GM12878 (cell line): ENCODE results near the gene NOCT. TPM values are rescaled to one million over a fixed set of nuclear protein-coding genes. Genes with fewer than 3 reads are reported as not detected.

Experiments used
- ATAC-seq: fragments of 200-7000 bp; cut with Tn5 transposase; 3 replicates; pipeline ENCODE4 v1.9.1; 2020; ENCODE audit warnings: mild to moderate bottlenecking, moderate library complexity
- Bru-seq: library from RNA; stranded (reverse); fragments of 400-500 nt; gene quantifications from one replicate; lab custom pipeline; 2021; lab: Mats Ljungman, UMichigan
- BruChase-seq, 2 experiments: library from RNA; stranded (reverse); fragments of 400-500 nt; gene quantifications; one replicate each; lab custom pipeline; 2021; lab: Mats Ljungman, UMichigan
- BruUV-seq: library from RNA; stranded (reverse); fragments of 400-500 nt; replicated peaks from 2 replicates; lab custom pipeline; 2021; lab: Mats Ljungman, UMichigan
- CTCF ChIA-PET: fragments of 300-600 bp; sonication (Branson Sonifier 250); formaldehyde crosslinking; extraction: SDS; loops from one replicate; lab custom pipeline; 2021; ENCODE audit warnings: inconsistent platforms; lab: Yijun Ruan, JAX
- POLR2A ChIA-PET: fragments of 350-600 bp; formaldehyde crosslinking; extraction: SDS; loops from one replicate; lab custom pipeline; 2021; ENCODE audit warnings: inconsistent platforms; lab: Charles Lee
- RAD21 ChIA-PET: fragments of 300-600 bp; sonication (Branson Sonifier 250); formaldehyde crosslinking; loops from one replicate; lab custom pipeline; 2023; ENCODE audit warnings: antibody characterized with exemption; ENCODE audit not compliant: unreplicated experiment; lab: Charles Lee
- SMC1A ChIA-PET: fragments of 300-600 bp; sonication (Branson Sonifier 250); formaldehyde crosslinking; loops from one replicate; lab custom pipeline; 2023; ENCODE audit not compliant: unreplicated experiment, uncharacterized antibody; lab: Charles Lee
- DNase-seq: peaks from one replicate; pipeline ENCODE4 v3.0.0-alpha.2; 2011; ENCODE audit warnings: low read depth, low spot score
- FAIRE-seq: peaks from 3 replicates; lab custom pipeline; 2011; peaks lifted over from hg19 to GRCh38; lab: Jason Lieb, UNC
- H2AFZ ChIP-seq: 2 replicates; pipeline ENCODE4 v1.6.0; 2011; ENCODE audit warnings: low read depth, low read length, control low read depth; ENCODE audit not compliant: control insufficient read depth
- H3K27ac ChIP-seq: 2 replicates; pipeline ENCODE4 v1.5.1; 2011; ENCODE audit warnings: control low read depth; ENCODE audit not compliant: control insufficient read depth, insufficient read depth
- H3K27me3 ChIP-seq, 2 experiments: replicated peaks in 1 of 2; 2 replicates each; pipeline versions ENCODE4 v1.6.0 to v1.6.1; 2011; ENCODE audit warnings: low read length in 1 of 2; ENCODE audit not compliant: control insufficient read depth in 2 of 2, insufficient read depth in 2 of 2
- H3K36me3 ChIP-seq, 2 experiments: 2 replicates each; pipeline ENCODE4 v1.5.1; 2011; ENCODE audit warnings: low read length in 1 of 2; ENCODE audit not compliant: control insufficient read depth in 2 of 2, insufficient read depth in 2 of 2
- H3K4me1 ChIP-seq: 2 replicates; pipeline ENCODE4 v1.6.1; 2011; ENCODE audit warnings: mild to moderate bottlenecking, low read length, moderate library complexity, mixed read lengths; ENCODE audit not compliant: control insufficient read depth, insufficient read depth
- H3K4me2 ChIP-seq: 2 replicates; pipeline ENCODE4 v1.6.0; 2011; ENCODE audit warnings: control low read depth; ENCODE audit not compliant: control insufficient read depth, insufficient read depth
- H3K4me3 ChIP-seq: fragments of 200-600 bp; sonication (generic); 2 replicates; pipeline ENCODE4 v1.5.1; 2016
- H3K79me2 ChIP-seq: 2 replicates; pipeline ENCODE4 v1.6.0; 2011; ENCODE audit warnings: low read length; ENCODE audit not compliant: control insufficient read depth, insufficient read depth
- H3K9ac ChIP-seq: 2 replicates; pipeline ENCODE4 v1.8.0; 2011; ENCODE audit warnings: low read length, control low read depth, mixed read lengths; ENCODE audit not compliant: control insufficient read depth, insufficient read depth
- H3K9me3 ChIP-seq: replicated peaks from 3 replicates; pipeline ENCODE4 v1.5.1; 2011; ENCODE audit warnings: mild to moderate bottlenecking, low read length; ENCODE audit not compliant: control insufficient read depth, insufficient read depth
- H4K20me1 ChIP-seq: 2 replicates; pipeline ENCODE4 v1.6.0; 2011; ENCODE audit not compliant: control insufficient read depth, insufficient read depth
- CHD2 ChIP-seq: IDR thresholded peaks from 2 replicates; pipeline ENCODE4 v1.6.1; 2011; ENCODE audit warnings: low read depth, low read length, improper control_type of control experiment, borderline replicate concordance
- CREB1 ChIP-seq: IDR thresholded peaks from 2 replicates; pipeline ENCODE4 v1.6.1; 2012; ENCODE audit warnings: low read depth, mild to moderate bottlenecking, inconsistent platforms
- FOXM1 ChIP-seq: IDR thresholded peaks from 2 replicates; pipeline ENCODE4 v1.6.1; 2012; ENCODE audit warnings: low read depth, mild to moderate bottlenecking, inconsistent platforms, low read length, moderate library complexity
- RB1 ChIP-seq: fragments of 450-650 bp; formaldehyde crosslinking; IDR thresholded peaks from 2 replicates; pipeline ENCODE4 v1.6.1; 2017; ENCODE audit warnings: mild to moderate bottlenecking, borderline replicate concordance
- SMARCA5 ChIP-seq: fragments of 450-650 bp; IDR thresholded peaks from 2 replicates; pipeline ENCODE4 v1.6.1; 2017; ENCODE audit warnings: mild to moderate bottlenecking
- STAT1 ChIP-seq: fragments of 450-650 bp; conservative IDR thresholded peaks from 2 replicates; pipeline ENCODE4 v1.6.1; 2014; ENCODE audit warnings: antibody characterized with exemption, mild to moderate bottlenecking
- TAF1 ChIP-seq: IDR thresholded peaks from 2 replicates; pipeline ENCODE4 v1.6.1; 2011; ENCODE audit warnings: mild to moderate bottlenecking, low read depth, low read length, borderline replicate concordance
- TCF12 ChIP-seq: IDR thresholded peaks from 2 replicates; pipeline ENCODE4 v1.6.1; 2011; ENCODE audit warnings: low read depth, mild to moderate bottlenecking, low read length
- USF1 ChIP-seq: IDR thresholded peaks from 2 replicates; pipeline ENCODE4 v1.6.1; 2011; ENCODE audit warnings: borderline replicate concordance, low read depth, mild to moderate bottlenecking, moderate library complexity, mixed read lengths, low read length; ENCODE audit not compliant: insufficient read depth; ENCODE audit errors: extremely low read length
- YY1 ChIP-seq: IDR thresholded peaks from 2 replicates; pipeline ENCODE4 v1.6.1; 2011; ENCODE audit warnings: low read depth, mild to moderate bottlenecking, low read length
- ZNF217 ChIP-seq: fragments of 450-650 bp; IDR thresholded peaks from 2 replicates; pipeline ENCODE4 v1.6.1; 2017; ENCODE audit warnings: antibody characterized with exemption, mild to moderate bottlenecking
- WGBS: methylation state at CpG from one replicate; pipeline ENCODE4 v1.1.6; 2016; ENCODE audit warnings: low lambda C conversion rate; ENCODE audit not compliant: insufficient replicate concordance, insufficient coverage; ENCODE audit errors: missing lambda C conversion rate; 5-methylcytosine and 5-hydroxymethylcytosine counted together
- in situ Hi-C: fragments of 300-500 bp; cut with MboI; formaldehyde crosslinking; loops from 9 replicates; pipeline ENCODE4 v1.14.3; 2018; ENCODE audit warnings: mixed read lengths
- intact Hi-C: fragments of 100-400 bp; cut with micrococcal nuclease; formaldehyde crosslinking; loops from one replicate; pipeline ENCODE4 v1.14.2; 2022; ENCODE audit not compliant: unreplicated experiment
- long read RNA-seq, 2 experiments: library from polyadenylated mRNA; unstranded; transcript quantifications; one replicate each; pipeline ENCODE4 v2.0.0, GENCODE V29; 2019 to 2020
- polyA minus RNA-seq, 3 experiments: library from RNA; depleted of rRNA, polyadenylated mRNA; stranded (reverse); fragments of >200 nt; gene quantifications; 2 replicates each; pipeline ENCODE4 v1.2.3, GENCODE V29; 2011
- polyA plus RNA-seq, 11 experiments: library from polyadenylated mRNA; depleted of rRNA in 4 of 11; unstranded in 6 of 11; stranded (reverse) in 5 of 11; fragments of >200 nt; fragmentation: Nextera tagmentation in 4 of 11; fragmentation: Illumina TruSeq in 1 of 11; extraction: Ambion mirVana in 4 of 11; extraction: Trizol in 1 of 11; gene quantifications; 1 replicate in 1 of 11; 2 replicates in 10 of 11; pipeline versions ENCODE4 v1.2.1 to v1.2.3, GENCODE V29; 2011 to 2016; ENCODE audit warnings: inconsistent platforms in 2 of 11, missing spikeins in 2 of 11, low read depth in 1 of 11
- total RNA-seq, 4 experiments: library from RNA; depleted of rRNA in 3 of 4; stranded (reverse); fragments of >200 nt in 3 of 4; fragmentation: Illumina TruSeq in 1 of 4; extraction: Trizol in 1 of 4; gene quantifications; 2 replicates each; pipeline versions ENCODE4 v1.2.1 to v1.2.3, GENCODE V29; 2013 to 2021
- TF ChIP-seq, protein P1 (sequence below): IDR thresholded peaks from 2 replicates; pipeline ENCODE4 v1.6.1; 2011; ENCODE audit warnings: low read depth, mild to moderate bottlenecking, low read length, moderate library complexity, borderline replicate concordance; ENCODE audit errors: extremely low read depth
- TF ChIP-seq, protein P2 (sequence below): fragments of 450-650 bp; IDR thresholded peaks from 2 replicates; pipeline ENCODE4 v1.6.1; 2017; ENCODE audit warnings: mild to moderate bottlenecking, moderate library complexity

NOCT gene
- 19.5 and 23.8 TPM in 2 replicates for total RNA-seq (2013; cell fraction: nucleolus; rRNA removed)
- total RNA-seq (2014; rRNA removed) = 17.6 and 23.0 TPM in 2 replicates
- total RNA-seq (2014; rRNA removed; fragmentation: Illumina TruSeq; extraction: Trizol) = 11.3 TPM in 2 replicates
- total RNA-seq (2021) = 14.0 and 14.9 TPM in 2 replicates
- 6.2 TPM for polyA plus RNA-seq (2011; ENCODE audit: low read depth)
- polyA plus RNA-seq (2011; rRNA removed) = 5.5 and 8.7 TPM in 2 replicates
- 6.1 and 7.9 TPM in 2 replicates for polyA plus RNA-seq (2011; cell fraction: cytosol; rRNA removed)
- polyA plus RNA-seq (2011; cell fraction: nucleus; rRNA removed) = 6.7 and 7.0 TPM in 2 replicates
- 7.2 and 7.7 TPM in 2 replicates for polyA plus RNA-seq (2012)
- polyA plus RNA-seq (2014; fragmentation: Illumina TruSeq; extraction: Trizol) = 9.5 and 12.7 TPM in 2 replicates
- polyA plus RNA-seq (2014; fragmentation: Nextera tagmentation; extraction: Ambion mirVana) = 1 to 10 TPM; 1.4 to 1.6 TPM
- polyA plus RNA-seq (2014; rRNA removed) = 4.9 and 5.8 TPM in 2 replicates
- 1 to 10 TPM; 4.0 to 7.6 TPM for polyA plus RNA-seq (2016; fragmentation: Nextera tagmentation; extraction: Ambion mirVana)
- 23.6 and 24.7 TPM in 2 replicates for polyA minus RNA-seq (2011; rRNA and poly(A)+ RNA removed)
- 13.4 and 17.8 TPM in 2 replicates for polyA minus RNA-seq (2011; cell fraction: cytosol; rRNA and poly(A)+ RNA removed)
- 7.1 and 12.2 TPM in 2 replicates for polyA minus RNA-seq (2011; cell fraction: nucleus; rRNA and poly(A)+ RNA removed)
- percentile 88 among the genes with signal in this experiment for Bru-seq, nascent RNA
- BruChase-seq, experiment 1, labeled RNA remaining after a 6-hour chase = percentile 69 among the genes with signal in this experiment
- percentile 68 among the genes with signal in this experiment for BruChase-seq, experiment 2, labeled RNA remaining after a 2-hour chase
- long read RNA-seq, experiment 1, partial matches to known transcripts = 0 of 2 reads
- long read RNA-seq, experiment 1, other reads (novel, unspliced or antisense) = 0 of 2 reads
- long read RNA-seq, experiment 2, partial matches to known transcripts = 0 of 2 reads
- long read RNA-seq, experiment 2, other reads (novel, unspliced or antisense) = 2 of 2 reads

DNA sequence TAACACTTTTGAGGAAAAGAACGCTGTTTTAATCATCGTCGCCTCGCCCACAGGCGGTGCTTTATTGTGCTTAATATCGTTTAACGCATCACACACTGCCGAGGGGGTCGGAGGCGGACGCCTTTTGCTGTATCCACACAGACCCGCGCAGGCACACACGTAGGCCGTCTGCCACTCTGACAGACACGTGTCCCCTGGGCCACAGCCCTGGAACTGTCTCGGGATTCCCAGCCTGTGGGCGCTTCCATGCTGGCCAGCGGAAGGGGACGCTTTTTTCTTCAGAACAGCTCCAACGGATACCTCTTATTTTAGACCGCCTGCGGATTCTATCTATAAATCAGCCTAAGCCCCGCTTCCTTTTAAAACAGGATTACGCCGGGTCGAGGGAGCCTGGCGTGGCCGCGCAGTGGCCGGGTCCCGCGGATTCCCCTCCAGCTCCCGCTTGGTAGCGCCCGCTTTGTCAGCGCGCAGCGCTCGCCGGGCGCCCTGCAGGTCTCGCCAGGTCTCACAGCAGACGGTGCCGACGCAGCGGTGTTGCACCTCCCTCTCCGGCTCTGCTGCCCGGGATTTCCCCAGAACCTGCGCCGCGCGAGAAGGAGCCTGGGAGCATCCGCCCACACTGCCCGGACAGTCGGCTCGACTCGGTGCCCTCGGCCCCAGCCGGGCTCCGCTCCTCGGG, at the start of gene NOCT:
Gene NOCT (plus strand): TSS at position 513 of the 679 bp plus-strand sequence. CDS start 201 bp downstream, outside the sequence.
- Histone ChIP-seq H3K4me3 (peak within 1 kb of the TSS; percentile 86), H3K4me2 (peak within 1 kb of the TSS; percentile 78), H3K9ac (peak within 1 kb of the TSS; percentile 66), H4K20me1 (no peaks in the 10 kb centered on the region; the same call in 1 of the 2 replicates), H2AFZ (peak within 1 kb of the TSS; percentile 99), H3K27ac (peak within 1 kb of the TSS; percentile 93), H3K9me3 (no peaks in the 10 kb centered on the region), H3K27me3 (no peaks in the 10 kb centered on the region), H3K36me3 (0 out of 4 replicates have a peak, but pooled peaks cover 0 to 3% of the 10 kb centered on the region in 2 experiments), H3K79me2 (peaks cover 42% of the 10 kb centered on the region), H3K4me1 (peaks cover 7% of the 10 kb centered on the region; the same call in 1 of the 2 replicates)
- peak; percentile 79 for FAIRE-seq
- ChIA-PET POLR2A (interaction anchor here (0.5 to 2.1 kb wide), 9 partner anchors 8 to 285 kb away, joined by 3 to 7 read pairs (median 5); partner anchors contain the start of gene NAA15), CTCF (interaction anchor here (0.7 to 9.6 kb wide), 8 partner anchors 8 to 282 kb away, joined by 3 to 147 read pairs (median 4); no protein-coding TSS in a partner anchor), SMC1A (interaction anchor here (1.1 to 10.2 kb wide), 4 partner anchors 11 to 36 kb away, joined by 3 to 92 read pairs (median 4); no protein-coding TSS in a partner anchor), RAD21 (interaction anchor here (1.2 to 2.0 kb wide), 5 partner anchors 14 to 162 kb away, joined by 3 to 15 read pairs (median 4); no protein-coding TSS in a partner anchor)
- ATAC-seq = peak; percentile 96
- peak; percentile 68 for DNase-seq
- 1% methylated on average over 62 of the region's 62 CpGs for WGBS
- intact Hi-C loops = loop anchor here (2.0 to 5.0 kb wide), 4 partner anchors 39 to 442 kb away; no protein-coding TSS in a partner anchor
- in situ Hi-C loops = no loop called here
- BruUV-seq = no TSS peak
- TF ChIP-seq, protein P1, sequence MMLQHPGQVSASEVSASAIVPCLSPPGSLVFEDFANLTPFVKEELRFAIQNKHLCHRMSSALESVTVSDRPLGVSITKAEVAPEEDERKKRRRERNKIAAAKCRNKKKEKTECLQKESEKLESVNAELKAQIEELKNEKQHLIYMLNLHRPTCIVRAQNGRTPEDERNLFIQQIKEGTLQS = no peak
- TF ChIP-seq TAF1 = peak; percentile 99
- peak; percentile 84 for TF ChIP-seq RB1
- peak; percentile 98 for TF ChIP-seq STAT1
- TF ChIP-seq TCF12 = peak; percentile 75; the same call in 1 of the 2 replicates
- TF ChIP-seq, protein P2, sequence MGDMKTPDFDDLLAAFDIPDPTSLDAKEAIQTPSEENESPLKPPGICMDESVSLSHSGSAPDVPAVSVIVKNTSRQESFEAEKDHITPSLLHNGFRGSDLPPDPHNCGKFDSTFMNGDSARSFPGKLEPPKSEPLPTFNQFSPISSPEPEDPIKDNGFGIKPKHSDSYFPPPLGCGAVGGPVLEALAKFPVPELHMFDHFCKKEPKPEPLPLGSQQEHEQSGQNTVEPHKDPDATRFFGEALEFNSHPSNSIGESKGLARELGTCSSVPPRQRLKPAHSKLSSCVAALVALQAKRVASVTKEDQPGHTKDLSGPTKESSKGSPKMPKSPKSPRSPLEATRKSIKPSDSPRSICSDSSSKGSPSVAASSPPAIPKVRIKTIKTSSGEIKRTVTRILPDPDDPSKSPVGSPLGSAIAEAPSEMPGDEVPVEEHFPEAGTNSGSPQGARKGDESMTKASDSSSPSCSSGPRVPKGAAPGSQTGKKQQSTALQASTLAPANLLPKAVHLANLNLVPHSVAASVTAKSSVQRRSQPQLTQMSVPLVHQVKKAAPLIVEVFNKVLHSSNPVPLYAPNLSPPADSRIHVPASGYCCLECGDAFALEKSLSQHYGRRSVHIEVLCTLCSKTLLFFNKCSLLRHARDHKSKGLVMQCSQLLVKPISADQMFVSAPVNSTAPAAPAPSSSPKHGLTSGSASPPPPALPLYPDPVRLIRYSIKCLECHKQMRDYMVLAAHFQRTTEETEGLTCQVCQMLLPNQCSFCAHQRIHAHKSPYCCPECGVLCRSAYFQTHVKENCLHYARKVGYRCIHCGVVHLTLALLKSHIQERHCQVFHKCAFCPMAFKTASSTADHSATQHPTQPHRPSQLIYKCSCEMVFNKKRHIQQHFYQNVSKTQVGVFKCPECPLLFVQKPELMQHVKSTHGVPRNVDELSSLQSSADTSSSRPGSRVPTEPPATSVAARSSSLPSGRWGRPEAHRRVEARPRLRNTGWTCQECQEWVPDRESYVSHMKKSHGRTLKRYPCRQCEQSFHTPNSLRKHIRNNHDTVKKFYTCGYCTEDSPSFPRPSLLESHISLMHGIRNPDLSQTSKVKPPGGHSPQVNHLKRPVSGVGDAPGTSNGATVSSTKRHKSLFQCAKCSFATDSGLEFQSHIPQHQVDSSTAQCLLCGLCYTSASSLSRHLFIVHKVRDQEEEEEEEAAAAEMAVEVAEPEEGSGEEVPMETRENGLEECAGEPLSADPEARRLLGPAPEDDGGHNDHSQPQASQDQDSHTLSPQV = no peak
- TF ChIP-seq SMARCA5 = peak; percentile 52
- TF ChIP-seq USF1 = peak; percentile 81
- peak; percentile 79 for TF ChIP-seq CREB1
- TF ChIP-seq ZNF217 = no peak
- TF ChIP-seq FOXM1 = peak; percentile 67
- peak; percentile 37; the same call in 1 of the 2 replicates for TF ChIP-seq YY1
- peak; percentile 89 for TF ChIP-seq CHD2
